Endothelial cell of umbilical vein (primary cell): ENCODE data around the gene TENM4. TPM values are rescaled to one million over a fixed set of nuclear protein-coding genes. Genes with fewer than 3 reads are reported as not detected.

Experiments
- BruUV-seq: library from RNA; stranded (reverse); fragments of 400-500 nt; replicated peaks from 2 replicates; lab custom pipeline; 2021; lab: Mats Ljungman, UMichigan
- CTCF ChIA-PET: fragments of 300-600, 350-600 bp; sonication (Branson Sonifier 250); formaldehyde crosslinking; loops from one replicate; lab custom pipeline; 2021; ENCODE audit warnings: antibody characterized with exemption, inconsistent platforms; lab: Charles Lee
- POLR2A ChIA-PET: fragments of 300-600, 350-600 bp; sonication (Branson Sonifier 250); formaldehyde crosslinking; loops from one replicate; lab custom pipeline; 2021; ENCODE audit warnings: antibody characterized with exemption, inconsistent platforms; lab: Charles Lee
- DNase-seq: peaks from one replicate; pipeline ENCODE4 v3.0.0-alpha.2; 2011; ENCODE audit warnings: low read depth, low spot score
- FAIRE-seq: peaks from 2 replicates; lab custom pipeline; 2011; peaks lifted over from hg19 to GRCh38; lab: Jason Lieb, UNC
- H2AFZ ChIP-seq: 2 replicates; pipeline ENCODE4 v1.6.0; 2012; ENCODE audit warnings: low read depth, low read length, control low read depth, inconsistent platforms
- H3K27ac ChIP-seq: 2 replicates; pipeline ENCODE4 v1.5.1; 2011; ENCODE audit warnings: low read depth, mild to moderate bottlenecking, control low read depth, low read length, moderate library complexity; ENCODE audit not compliant: insufficient read depth
- H3K27me3 ChIP-seq, 2 experiments: 2 replicates each; pipeline versions ENCODE4 v1.6.0 to v1.6.1; 2011; ENCODE audit warnings: low read length in 2 of 2, mixed read lengths in 1 of 2; ENCODE audit not compliant: control insufficient read depth in 2 of 2, insufficient read depth in 2 of 2
- H3K36me3 ChIP-seq, 2 experiments: 2 replicates in 1 of 2; 3 replicates in 1 of 2; pipeline ENCODE4 v1.5.1; 2011; ENCODE audit warnings: low read length in 2 of 2, mild to moderate bottlenecking in 1 of 2, moderate library complexity in 1 of 2; ENCODE audit not compliant: control insufficient read depth in 2 of 2, insufficient read depth in 2 of 2; ENCODE audit errors: extremely low read depth in 1 of 2
- H3K4me1 ChIP-seq: 3 replicates; pipeline ENCODE4 v1.5.1; 2011; ENCODE audit warnings: mild to moderate bottlenecking, low read length; ENCODE audit not compliant: control insufficient read depth, insufficient read depth; ENCODE audit errors: extremely low read depth
- H3K4me2 ChIP-seq: 2 replicates; pipeline ENCODE4 v1.6.1; 2011; ENCODE audit warnings: low read length, control low read depth, mixed read lengths; ENCODE audit not compliant: insufficient read depth
- H3K4me3 ChIP-seq, 3 experiments: fragments of 200-600 bp in 1 of 3; sonication (generic), shearing (Covaris generic) in 1 of 3; replicated peaks in 1 of 3; 2 replicates each; pipeline ENCODE4 v1.5.1; 2011 to 2016; ENCODE audit warnings: control low read depth in 3 of 3, low read length in 3 of 3, mild to moderate bottlenecking in 2 of 3, inconsistent platforms in 1 of 3, low read depth in 1 of 3, moderate library complexity in 1 of 3; ENCODE audit not compliant: insufficient read depth in 1 of 3
- H3K79me2 ChIP-seq: 2 replicates; pipeline ENCODE4 v1.6.0; 2012; ENCODE audit warnings: low read length, inconsistent platforms; ENCODE audit not compliant: control insufficient read depth, insufficient read depth
- H3K9ac ChIP-seq: replicated peaks from 2 replicates; pipeline ENCODE3; 2011; ENCODE audit warnings: low read length, control low read depth; ENCODE audit not compliant: insufficient read depth; ENCODE audit errors: extremely low read depth
- H3K9me1 ChIP-seq: replicated peaks from 3 replicates; pipeline ENCODE4 v1.6.0; 2011; ENCODE audit warnings: mild to moderate bottlenecking, low read length; ENCODE audit not compliant: control insufficient read depth, insufficient read depth; ENCODE audit errors: extremely low read depth
- H3K9me3 ChIP-seq: replicated peaks from 2 replicates; pipeline ENCODE4 v1.5.1; 2012; ENCODE audit warnings: low read length, inconsistent platforms; ENCODE audit not compliant: control insufficient read depth, insufficient read depth
- H4K20me1 ChIP-seq: replicated peaks from 2 replicates; pipeline ENCODE3; 2011; ENCODE audit warnings: mild to moderate bottlenecking, low read length; ENCODE audit not compliant: control insufficient read depth, insufficient read depth; ENCODE audit errors: extremely low read depth
- CTCF ChIP-seq, 2 donors: IDR thresholded peaks; 1 replicate in 1 of 2; 2 replicates in 1 of 2; pipeline ENCODE4 v1.5.1; 2011; ENCODE audit warnings: low read length in 2 of 2, mild to moderate bottlenecking in 2 of 2, moderate library complexity in 2 of 2, control low read depth in 1 of 2, inconsistent platforms in 1 of 2, low read depth in 1 of 2; ENCODE audit not compliant: insufficient read depth in 1 of 2; ENCODE audit errors: extremely low read depth in 1 of 2
- EZH2 ChIP-seq: IDR thresholded peaks from 2 replicates; pipeline ENCODE4 v1.6.1; 2012; ENCODE audit warnings: borderline replicate concordance, low read depth, mild to moderate bottlenecking, moderate library complexity, low read length, inconsistent platforms; ENCODE audit not compliant: severe bottlenecking
- FOS ChIP-seq: IDR thresholded peaks from 2 replicates; pipeline ENCODE4 v1.6.1; 2011; ENCODE audit warnings: mild to moderate bottlenecking, low read length, moderate library complexity, borderline replicate concordance; ENCODE audit not compliant: insufficient read depth
- GATA2 ChIP-seq: IDR thresholded peaks from 2 replicates; pipeline ENCODE4 v1.7.0; 2011; ENCODE audit warnings: low read depth, mild to moderate bottlenecking, moderate library complexity, mixed read lengths, low read length; ENCODE audit not compliant: insufficient read length, insufficient read depth
- JUN ChIP-seq: IDR thresholded peaks from 2 replicates; pipeline ENCODE4 v1.6.1; 2011; ENCODE audit warnings: borderline replicate concordance, low read depth; ENCODE audit not compliant: insufficient read length, insufficient read depth
- MAX ChIP-seq: IDR thresholded peaks from 2 replicates; pipeline ENCODE4 v1.6.1; 2011; ENCODE audit not compliant: insufficient read depth, insufficient read length
- MYC ChIP-seq: IDR thresholded peaks from one replicate; pipeline ENCODE4 v1.6.1; 2011; ENCODE audit warnings: mild to moderate bottlenecking, low read depth, low read length
- POLR2A ChIP-seq: IDR thresholded peaks from 2 replicates; pipeline ENCODE4 v1.6.1; 2012; ENCODE audit warnings: low read depth, mild to moderate bottlenecking, control low read depth, low read length
- POLR2AphosphoS5 ChIP-seq: IDR thresholded peaks from 2 replicates; pipeline ENCODE4 v1.6.1; 2012; ENCODE audit warnings: low read depth, mild to moderate bottlenecking, control low read depth, low read length, moderate library complexity; ENCODE audit not compliant: insufficient read depth
- dilution Hi-C: fragments of 300-500 bp; cut with MboI; formaldehyde crosslinking; loops from one replicate; pipeline ENCODE4 v1.15.0; 2019; ENCODE audit warnings: low sequenced_read_pairs; ENCODE audit not compliant: extremely low pct_ligation_motif_present
- intact Hi-C: fragments of 100-400 bp; cut with micrococcal nuclease; formaldehyde crosslinking; loops from one replicate; pipeline ENCODE4 v1.10.0; 2022
- polyA plus RNA-seq, 4 experiments: library from polyadenylated mRNA; depleted of rRNA in 3 of 4; stranded (reverse) in 3 of 4; unstranded in 1 of 4; fragments of >200 nt; gene quantifications; 2 replicates each; pipeline versions ENCODE4 v1.2.1 to v1.2.3, GENCODE V29; 2011 to 2012; ENCODE audit warnings: missing spikeins in 1 of 4
- total RNA-seq: library from RNA; stranded (reverse); gene quantifications from 2 replicates; pipeline ENCODE4 v1.2.3, GENCODE V29; 2021

Gene TENM4
- total and polyA plus RNA-seq, 2 donors (not counting 3 experiments of a cell fraction or from before 2014, with no cell fraction given): 0.06 to 0.27 TPM

GRCh38 chr11:78744202-78744601 is 696.6 kb downstream of the TENM4 start:
- H3K9me3 ChIP-seq: no peaks in the 10 kb centered on the region
- dilution Hi-C loops (no loop called here), intact Hi-C loops (no loop called here)
- DNase-seq (no peak), FAIRE-seq (no peak)
- no TSS peak for BruUV-seq
- no peaks in the 10 kb centered on the region for H3K79me2 ChIP-seq
- H3K4me3 ChIP-seq: no peak overlapping the region
- H2AFZ ChIP-seq: no peak overlapping the region
- no peaks in the 10 kb centered on the region for H4K20me1 ChIP-seq
- H3K27me3 ChIP-seq: no peaks in the 10 kb centered on the region
- no peak overlapping the region for H3K4me2 ChIP-seq
- ChIA-PET POLR2A (no interaction called here), CTCF (interaction anchor here (1.0 kb wide), 1 partner anchor 15 kb away, joined by 3 read pairs; no protein-coding TSS in a partner anchor)
- no peak overlapping the region for H3K27ac ChIP-seq
- H3K9ac ChIP-seq: no peak overlapping the region
- H3K9me1 ChIP-seq: no peaks in the 10 kb centered on the region
- no peaks in the 10 kb centered on the region for H3K4me1 ChIP-seq
- no peaks in the 10 kb centered on the region for H3K36me3 ChIP-seq
- TF ChIP-seq POLR2AphosphoS5: no peak
- no peak for TF ChIP-seq POLR2A
- no peak for TF ChIP-seq MYC
- no peak for TF ChIP-seq FOS
- no peak for TF ChIP-seq EZH2
- no peak for TF ChIP-seq CTCF (IDR thresholded peaks at IDR 0.05; ENCODE audit: extremely low read depth in 1 of 2, insufficient read depth in 1 of 2, low read depth in 1 of 2, low read length in 2 of 2)
- no peak for TF ChIP-seq MAX
- TF ChIP-seq GATA2: no peak
- TF ChIP-seq JUN: no peak
